ENCODE measurements around the gene SCUBE2.

GRCh38 chr11:9099617-9100016, 8.2 kb upstream of the SCUBE2 start:
- no peak for TF ChIP-seq CTCF (IDR thresholded peaks at IDR 0.05)
- TF ChIP-seq POLR2A (IDR thresholded peaks at IDR 0.05) = no peak
- no peak for TF ChIP-seq EP300 (IDR thresholded peaks at IDR 0.05)
